ENCODE results near the gene BAHCC1. TPM values are rescaled to one million over a fixed set of nuclear protein-coding genes. Genes with fewer than 3 reads are reported as not detected.

Gene BAHCC1
- total RNA-seq, 1 experiment from 2014 or later, result 29.8 TPM

DNA sequence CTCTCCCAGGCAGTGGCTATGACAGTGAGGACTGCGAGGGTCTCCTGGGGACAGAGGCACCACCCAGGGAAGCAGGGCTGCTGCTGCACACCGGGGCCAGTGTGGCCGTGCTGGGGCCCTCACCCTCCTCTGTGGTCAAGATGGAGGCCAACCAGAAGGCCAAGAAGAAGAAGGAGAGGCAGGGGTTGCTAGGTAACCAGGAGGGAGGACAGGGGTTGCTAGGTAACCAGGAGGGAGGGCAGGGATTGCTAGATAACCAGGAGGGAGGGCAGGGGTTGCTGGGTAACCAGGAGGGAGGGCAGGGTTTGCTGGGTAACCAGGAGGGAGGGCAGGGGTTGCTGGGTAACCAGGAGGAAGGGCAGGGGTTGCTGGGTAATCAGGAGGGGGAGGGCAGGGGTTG, 62.1 kb downstream of the BAHCC1 start:
- Mint-ChIP-seq H3K27me3 (ENCODE audit: low read depth) (no peaks in the 10 kb centered on the region), H3K4me1 (0 out of 2 replicates have a peak, but pooled peaks cover 3% of the 10 kb centered on the region), H3K27ac (no peak overlapping the region), H3K9me3 (no peaks in the 10 kb centered on the region), H3K36me3 (no peaks in the 10 kb centered on the region), H3K4me3 (no peak overlapping the region)
- DNase-seq (ENCODE audit: low spot score) (no peak), ATAC-seq (no peak)
- POLR2A ChIA-PET, result no interaction called here
- TF ChIP-seq ERG (CRISPR knock-in tag; IDR thresholded peaks at IDR 0.05) (no peak), RORB (CRISPR knock-in tag; IDR thresholded peaks at IDR 0.05) (no peak), ATF1 (CRISPR knock-in tag; IDR thresholded peaks at IDR 0.05) (no peak), JAZF1 (CRISPR knock-in tag; IDR thresholded peaks at IDR 0.05) (no peak), ZNF416 (CRISPR knock-in tag; IDR thresholded peaks at IDR 0.05) (no peak), NR3C1 (CRISPR knock-in tag; conservative IDR thresholded peaks at IDR 0.05; ENCODE audit: low read depth) (no peak), SMAD4 (CRISPR knock-in tag; IDR thresholded peaks at IDR 0.05) (no peak), STAT6 (CRISPR knock-in tag; conservative IDR thresholded peaks at IDR 0.05; ENCODE audit: low read depth) (no peak), ZNF317 (CRISPR knock-in tag; IDR thresholded peaks at IDR 0.05; ENCODE audit: borderline replicate concordance, low read depth) (no peak)
- TF ChIP-seq, protein P1, sequence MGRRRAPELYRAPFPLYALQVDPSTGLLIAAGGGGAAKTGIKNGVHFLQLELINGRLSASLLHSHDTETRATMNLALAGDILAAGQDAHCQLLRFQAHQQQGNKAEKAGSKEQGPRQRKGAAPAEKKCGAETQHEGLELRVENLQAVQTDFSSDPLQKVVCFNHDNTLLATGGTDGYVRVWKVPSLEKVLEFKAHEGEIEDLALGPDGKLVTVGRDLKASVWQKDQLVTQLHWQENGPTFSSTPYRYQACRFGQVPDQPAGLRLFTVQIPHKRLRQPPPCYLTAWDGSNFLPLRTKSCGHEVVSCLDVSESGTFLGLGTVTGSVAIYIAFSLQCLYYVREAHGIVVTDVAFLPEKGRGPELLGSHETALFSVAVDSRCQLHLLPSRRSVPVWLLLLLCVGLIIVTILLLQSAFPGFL (CRISPR knock-in tag; IDR thresholded peaks at IDR 0.05; ENCODE audit: borderline replicate concordance), result no peak
- CTCF ChIA-PET, result interaction anchor here (1.6 to 2.6 kb wide), 3 partner anchors 17 to 28 kb away, joined by 8 to 12 read pairs (median 12); no protein-coding TSS in a partner anchor

DNA sequence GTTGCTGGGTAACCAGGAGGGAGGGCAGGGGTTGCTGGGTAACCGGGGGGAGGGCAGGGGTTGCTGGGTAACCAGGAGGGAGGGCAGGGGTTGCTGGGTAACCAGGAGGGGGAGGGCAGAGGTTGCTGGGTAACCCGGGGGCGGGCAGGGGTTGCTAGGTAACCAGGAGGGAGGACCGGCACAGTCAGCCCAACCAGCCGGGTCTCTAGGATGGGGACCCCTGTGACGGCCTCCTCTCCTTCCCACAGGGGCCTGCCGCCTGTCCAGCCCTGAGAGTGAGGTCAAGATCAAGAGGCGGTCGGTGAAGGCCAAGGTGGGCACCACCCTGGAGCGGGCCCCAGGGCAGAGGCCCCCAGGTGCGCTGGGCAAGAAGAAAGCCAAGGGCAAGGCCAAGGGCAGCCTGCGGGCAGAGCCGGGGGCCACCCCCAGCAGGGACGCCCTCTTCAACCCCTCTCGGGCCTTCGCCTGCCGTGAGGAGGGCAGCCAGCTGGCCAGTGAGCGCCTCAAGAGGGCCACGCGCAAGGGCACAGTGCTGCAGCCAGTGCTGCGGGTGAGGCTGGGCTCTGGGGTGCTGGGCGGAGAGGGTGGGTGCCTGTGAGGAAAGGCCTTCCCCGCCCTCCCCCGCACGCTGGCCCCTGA, 62.8 kb downstream of the BAHCC1 start:
- no peaks in the 10 kb centered on the region for H3K27me3 Mint-ChIP-seq (ENCODE audit: low read depth)
- no peak overlapping the region for H3K4me3 Mint-ChIP-seq
- 0 out of 2 replicates have a peak, but pooled peaks cover 3% of the 10 kb centered on the region for H3K4me1 Mint-ChIP-seq
- ATAC-seq (no peak), DNase-seq (ENCODE audit: low spot score) (no peak)
- CTCF ChIA-PET, result interaction anchor here (2.6 kb wide), 1 partner anchor 18 kb away, joined by 12 read pairs; no protein-coding TSS in a partner anchor
- no peaks in the 10 kb centered on the region for H3K36me3 Mint-ChIP-seq
- H3K27ac Mint-ChIP-seq, result no peak overlapping the region
- no peaks in the 10 kb centered on the region for H3K9me3 Mint-ChIP-seq
- POLR2A ChIA-PET, result no interaction called here
- no peak for TF ChIP-seq TEAD1 (CRISPR knock-in tag; IDR thresholded peaks at IDR 0.05)
- TF ChIP-seq HMGXB4 (CRISPR knock-in tag; IDR thresholded peaks at IDR 0.05), result no peak
- no peak for TF ChIP-seq GTF2I (CRISPR knock-in tag; conservative IDR thresholded peaks at IDR 0.05)
- no peak for TF ChIP-seq TP53 (CRISPR knock-in tag; IDR thresholded peaks at IDR 0.05)

DNA sequence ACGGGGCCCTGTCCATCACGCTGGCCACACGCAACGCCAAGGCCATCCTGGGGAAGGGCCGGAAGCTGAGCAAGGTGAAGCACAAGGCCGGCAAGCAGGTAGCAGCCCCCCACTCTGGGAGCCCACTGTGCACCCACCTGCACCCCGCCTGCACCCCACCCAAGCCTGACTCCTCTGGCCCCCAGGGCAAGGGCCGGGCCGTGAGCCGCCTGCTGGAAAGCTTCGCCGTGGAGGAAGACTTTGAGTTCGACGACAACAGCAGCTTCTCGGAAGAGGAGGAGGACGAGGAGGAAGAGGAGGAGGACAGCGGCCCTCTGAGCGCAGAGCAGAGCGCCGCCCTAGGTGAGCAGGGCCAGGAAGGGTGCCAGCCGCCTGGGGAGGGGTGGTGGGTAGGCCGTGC, 63.4 kb downstream of the BAHCC1 start:
- ChIA-PET CTCF (interaction anchor here (2.5 to 2.6 kb wide), 2 partner anchors 18 to 26 kb away, joined by 10 to 12 read pairs; no protein-coding TSS in a partner anchor), POLR2A (interaction anchor here (0.6 kb wide), 1 partner anchor 101 kb away, joined by 4 read pairs; no protein-coding TSS in a partner anchor)
- DNase-seq (ENCODE audit: low spot score) (no peak), ATAC-seq (no peak)
- Mint-ChIP-seq H3K27ac (no peak overlapping the region), H3K9me3 (no peaks in the 10 kb centered on the region), H3K4me1 (0 out of 2 replicates have a peak, but pooled peaks cover 3% of the 10 kb centered on the region), H3K36me3 (no peaks in the 10 kb centered on the region), H3K4me3 (no peak overlapping the region), H3K27me3 (ENCODE audit: low read depth) (no peaks in the 10 kb centered on the region)
- TF ChIP-seq ERG (CRISPR knock-in tag; IDR thresholded peaks at IDR 0.05) (no peak), ZNF416 (CRISPR knock-in tag; IDR thresholded peaks at IDR 0.05) (no peak), NR2C2 (CRISPR knock-in tag; IDR thresholded peaks at IDR 0.05) (no peak), MYBL2 (CRISPR knock-in tag; IDR thresholded peaks at IDR 0.05) (no peak)
- TF ChIP-seq, protein P2, sequence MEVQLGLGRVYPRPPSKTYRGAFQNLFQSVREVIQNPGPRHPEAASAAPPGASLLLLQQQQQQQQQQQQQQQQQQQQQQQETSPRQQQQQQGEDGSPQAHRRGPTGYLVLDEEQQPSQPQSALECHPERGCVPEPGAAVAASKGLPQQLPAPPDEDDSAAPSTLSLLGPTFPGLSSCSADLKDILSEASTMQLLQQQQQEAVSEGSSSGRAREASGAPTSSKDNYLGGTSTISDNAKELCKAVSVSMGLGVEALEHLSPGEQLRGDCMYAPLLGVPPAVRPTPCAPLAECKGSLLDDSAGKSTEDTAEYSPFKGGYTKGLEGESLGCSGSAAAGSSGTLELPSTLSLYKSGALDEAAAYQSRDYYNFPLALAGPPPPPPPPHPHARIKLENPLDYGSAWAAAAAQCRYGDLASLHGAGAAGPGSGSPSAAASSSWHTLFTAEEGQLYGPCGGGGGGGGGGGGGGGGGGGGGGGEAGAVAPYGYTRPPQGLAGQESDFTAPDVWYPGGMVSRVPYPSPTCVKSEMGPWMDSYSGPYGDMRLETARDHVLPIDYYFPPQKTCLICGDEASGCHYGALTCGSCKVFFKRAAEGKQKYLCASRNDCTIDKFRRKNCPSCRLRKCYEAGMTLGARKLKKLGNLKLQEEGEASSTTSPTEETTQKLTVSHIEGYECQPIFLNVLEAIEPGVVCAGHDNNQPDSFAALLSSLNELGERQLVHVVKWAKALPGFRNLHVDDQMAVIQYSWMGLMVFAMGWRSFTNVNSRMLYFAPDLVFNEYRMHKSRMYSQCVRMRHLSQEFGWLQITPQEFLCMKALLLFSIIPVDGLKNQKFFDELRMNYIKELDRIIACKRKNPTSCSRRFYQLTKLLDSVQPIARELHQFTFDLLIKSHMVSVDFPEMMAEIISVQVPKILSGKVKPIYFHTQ (CRISPR knock-in tag; IDR thresholded peaks at IDR 0.05), result no peak
